Measurements from ENCODE around the gene PIGV.

Gene PIGV

DNA sequence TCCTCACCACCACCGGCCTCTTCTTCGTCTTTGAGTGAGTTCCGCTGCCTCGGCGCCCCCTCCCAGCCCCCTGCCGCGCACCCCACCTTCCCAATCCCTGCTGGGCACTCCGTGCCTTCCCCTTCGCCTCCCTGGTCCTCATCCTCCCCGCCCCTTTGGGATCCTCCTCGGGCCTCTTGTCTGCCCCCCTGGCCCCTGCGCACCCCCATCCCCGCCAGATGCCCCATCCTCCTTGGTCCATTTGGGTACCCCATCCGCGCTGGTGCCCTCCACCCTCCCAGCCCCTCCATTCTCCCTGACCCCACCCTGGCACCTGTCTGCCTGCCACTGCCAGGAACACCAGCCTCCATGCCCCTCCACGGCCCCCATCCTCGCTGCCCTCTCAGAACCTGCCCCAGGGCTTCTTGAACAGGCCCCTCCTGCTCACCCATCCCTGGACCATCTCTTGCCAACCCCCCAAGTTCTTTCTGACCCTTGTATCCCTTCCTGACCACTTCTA, 39.4 kb downstream of the PIGV start:
- H3K4me3 ChIP-seq (ENCODE audit: insufficient read length, low read depth) = peak overlapping the region; percentile 60
- peaks cover 30% of the 10 kb centered on the region for H3K36me3 ChIP-seq (ENCODE audit: insufficient read depth, insufficient read length, low read length)
- H3K4me1 ChIP-seq (ENCODE audit: insufficient read depth, insufficient read length) = peaks cover 23% of the 10 kb centered on the region
- no peaks in the 10 kb centered on the region for H3K27me3 ChIP-seq (ENCODE audit: insufficient read depth, insufficient read length)
- peak overlapping the region; percentile 83 for H3K9ac ChIP-seq (ENCODE audit: insufficient read length, low read depth)
- H3K9me3 ChIP-seq (ENCODE audit: insufficient read depth, low read length) = no peaks in the 10 kb centered on the region
- TF ChIP-seq ZNF274 (IDR thresholded peaks at IDR 0.05; ENCODE audit: low read depth, low read length) (no peak), SUZ12 (IDR thresholded peaks at IDR 0.05; ENCODE audit: extremely low read depth, insufficient read depth, insufficient read length) (no peak), YY1 (IDR thresholded peaks at IDR 0.05; ENCODE audit: insufficient read depth, insufficient read length) (no peak)
- DNase-seq (ENCODE audit: low read depth, low spot score) = no peak

DNA sequence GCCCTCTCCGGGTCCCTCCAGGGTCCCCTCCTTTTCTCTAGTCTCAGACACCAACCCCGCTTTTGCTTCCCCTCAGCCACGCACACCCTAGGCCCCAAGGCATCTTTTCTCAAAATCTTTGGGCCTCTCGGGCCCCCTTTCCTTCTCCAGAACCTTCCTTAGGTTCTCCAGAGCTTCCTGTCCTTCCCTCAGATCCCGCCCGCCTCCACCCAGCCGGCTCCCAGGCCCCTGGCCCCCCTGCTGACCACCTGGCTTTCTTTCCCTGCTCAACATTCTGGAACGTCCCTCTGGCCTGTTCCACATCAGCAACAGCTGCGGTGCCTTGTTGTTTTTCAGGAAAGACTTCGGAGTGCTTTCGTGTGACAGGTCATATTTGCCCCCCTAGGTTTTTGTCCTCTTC, 39.9 kb downstream of the PIGV start:
- H3K9ac ChIP-seq (ENCODE audit: insufficient read length, low read depth) = peak overlapping the region; percentile 83
- no peak for DNase-seq (ENCODE audit: low read depth, low spot score)
- TF ChIP-seq SUZ12 (IDR thresholded peaks at IDR 0.05; ENCODE audit: extremely low read depth, insufficient read depth, insufficient read length) = no peak
- TF ChIP-seq ZNF274 (IDR thresholded peaks at IDR 0.05; ENCODE audit: low read depth, low read length) = no peak
- TF ChIP-seq YY1 (IDR thresholded peaks at IDR 0.05; ENCODE audit: insufficient read depth, insufficient read length) = no peak
- H3K36me3 ChIP-seq (ENCODE audit: insufficient read depth, insufficient read length, low read length) = peaks cover 35% of the 10 kb centered on the region
- peak overlapping the region; percentile 60 for H3K4me3 ChIP-seq (ENCODE audit: insufficient read length, low read depth)
- H3K27me3 ChIP-seq (ENCODE audit: insufficient read depth, insufficient read length) = no peaks in the 10 kb centered on the region
- H3K9me3 ChIP-seq (ENCODE audit: insufficient read depth, low read length) = no peaks in the 10 kb centered on the region
- peaks cover 23% of the 10 kb centered on the region for H3K4me1 ChIP-seq (ENCODE audit: insufficient read depth, insufficient read length)

GRCh38 chr1:26828411-26828991, 40.8 kb downstream of the PIGV start:
- H3K9ac ChIP-seq (ENCODE audit: insufficient read length, low read depth) = peak overlapping the region; percentile 47

GRCh38 chr1:26829184-26829911, 41.6 kb downstream of the PIGV start:
- H3K4me3 ChIP-seq (ENCODE audit: insufficient read length, low read depth) = no peak overlapping the region
- no peaks in the 10 kb centered on the region for H3K9me3 ChIP-seq (ENCODE audit: insufficient read depth, low read length)
- H3K36me3 ChIP-seq (ENCODE audit: insufficient read depth, insufficient read length, low read length) = peaks cover 52% of the 10 kb centered on the region
- TF ChIP-seq SUZ12 (IDR thresholded peaks at IDR 0.05; ENCODE audit: extremely low read depth, insufficient read depth, insufficient read length) (no peak), ZNF274 (IDR thresholded peaks at IDR 0.05; ENCODE audit: low read depth, low read length) (no peak), YY1 (IDR thresholded peaks at IDR 0.05; ENCODE audit: insufficient read depth, insufficient read length) (no peak)
- H3K9ac ChIP-seq (ENCODE audit: insufficient read length, low read depth) = peak overlapping the region; percentile 27
- no peak for DNase-seq (ENCODE audit: low read depth, low spot score)
- H3K27me3 ChIP-seq (ENCODE audit: insufficient read depth, insufficient read length) = no peaks in the 10 kb centered on the region
- peaks cover 23% of the 10 kb centered on the region for H3K4me1 ChIP-seq (ENCODE audit: insufficient read depth, insufficient read length)

More at GRCh38 chr1:26828411-26828991, 40.8 kb downstream of the PIGV start:
- Histone ChIP-seq H3K4me3 (ENCODE audit: insufficient read length, low read depth) (no peak overlapping the region), H3K4me1 (ENCODE audit: insufficient read depth, insufficient read length) (peaks cover 23% of the 10 kb centered on the region), H3K36me3 (ENCODE audit: insufficient read depth, insufficient read length, low read length) (peaks cover 43% of the 10 kb centered on the region), H3K27me3 (ENCODE audit: insufficient read depth, insufficient read length) (no peaks in the 10 kb centered on the region), H3K9me3 (ENCODE audit: insufficient read depth, low read length) (no peaks in the 10 kb centered on the region)
- DNase-seq (ENCODE audit: low read depth, low spot score) = no peak
- TF ChIP-seq SUZ12 (IDR thresholded peaks at IDR 0.05; ENCODE audit: extremely low read depth, insufficient read depth, insufficient read length) (no peak), ZNF274 (IDR thresholded peaks at IDR 0.05; ENCODE audit: low read depth, low read length) (no peak), YY1 (IDR thresholded peaks at IDR 0.05; ENCODE audit: insufficient read depth, insufficient read length) (no peak)

GRCh38 chr1:26831059-26831458, 43.3 kb downstream of the PIGV start:
- Histone ChIP-seq H3K4me3 (ENCODE audit: insufficient read length, low read depth) (no peak overlapping the region), H3K4me1 (ENCODE audit: insufficient read depth, insufficient read length) (peaks cover 23% of the 10 kb centered on the region), H3K36me3 (ENCODE audit: insufficient read depth, insufficient read length, low read length) (peaks cover 66% of the 10 kb centered on the region), H3K27me3 (ENCODE audit: insufficient read depth, insufficient read length) (no peaks in the 10 kb centered on the region), H3K9me3 (ENCODE audit: insufficient read depth, low read length) (no peaks in the 10 kb centered on the region), H3K9ac (ENCODE audit: insufficient read length, low read depth) (no peak overlapping the region)
- DNase-seq (ENCODE audit: low read depth, low spot score) = no peak
- TF ChIP-seq ZNF274 (IDR thresholded peaks at IDR 0.05; ENCODE audit: low read depth, low read length) (no peak), YY1 (IDR thresholded peaks at IDR 0.05; ENCODE audit: insufficient read depth, insufficient read length) (no peak), SUZ12 (IDR thresholded peaks at IDR 0.05; ENCODE audit: extremely low read depth, insufficient read depth, insufficient read length) (no peak)

DNA sequence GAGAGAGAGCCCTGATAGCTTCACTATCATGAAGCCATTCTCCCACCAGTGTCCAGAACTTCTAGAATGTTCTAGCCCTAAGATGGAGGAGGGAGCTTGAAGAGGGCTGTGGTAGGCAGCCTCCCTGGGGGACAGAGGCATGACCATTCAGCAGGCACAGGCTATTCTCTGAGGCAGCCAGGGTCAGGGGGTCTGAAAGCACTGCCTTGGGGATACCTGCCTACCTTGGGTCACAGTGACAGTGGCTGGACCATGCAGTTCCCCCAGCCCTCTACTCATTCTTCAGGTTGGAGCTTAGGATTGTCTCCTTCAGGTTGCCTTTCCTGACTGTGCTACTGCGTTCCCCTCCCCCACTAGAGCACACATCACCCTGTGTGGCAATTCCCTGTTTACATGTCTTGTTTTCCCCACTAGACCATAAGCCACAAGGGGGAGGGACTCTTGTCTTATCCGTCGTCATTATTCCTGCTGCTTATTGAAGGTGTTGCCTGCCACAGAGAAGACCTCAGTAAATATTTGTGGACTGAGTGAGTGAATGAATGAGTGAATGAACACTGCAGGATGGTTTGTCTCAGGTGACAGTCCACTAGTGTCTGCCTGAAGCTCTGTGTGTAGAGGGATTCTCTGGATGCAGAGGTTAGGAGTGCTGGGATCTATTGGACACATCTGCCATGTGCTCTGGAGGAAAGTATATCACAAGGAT, 43.9 kb downstream of the PIGV start:
- Histone ChIP-seq H3K9me3 (ENCODE audit: insufficient read depth, low read length) (no peaks in the 10 kb centered on the region), H3K4me1 (ENCODE audit: insufficient read depth, insufficient read length) (peaks cover 23% of the 10 kb centered on the region), H3K27me3 (ENCODE audit: insufficient read depth, insufficient read length) (no peaks in the 10 kb centered on the region), H3K4me3 (ENCODE audit: insufficient read length, low read depth) (no peak overlapping the region), H3K36me3 (ENCODE audit: insufficient read depth, insufficient read length, low read length) (peaks cover 69% of the 10 kb centered on the region), H3K9ac (ENCODE audit: insufficient read length, low read depth) (no peak overlapping the region)
- TF ChIP-seq SUZ12 (IDR thresholded peaks at IDR 0.05; ENCODE audit: extremely low read depth, insufficient read depth, insufficient read length) (no peak), YY1 (IDR thresholded peaks at IDR 0.05; ENCODE audit: insufficient read depth, insufficient read length) (no peak), ZNF274 (IDR thresholded peaks at IDR 0.05; ENCODE audit: low read depth, low read length) (no peak)
- DNase-seq (ENCODE audit: low read depth, low spot score) = no peak

All from NT2/D1 (cell line).